ENCODE results near the gene DBH. TPM values are rescaled to one million over a fixed set of nuclear protein-coding genes. Genes with fewer than 3 reads are reported as not detected.

Gene DBH
- total RNA-seq, 1 experiment from 2014 or later: not detected

DNA sequence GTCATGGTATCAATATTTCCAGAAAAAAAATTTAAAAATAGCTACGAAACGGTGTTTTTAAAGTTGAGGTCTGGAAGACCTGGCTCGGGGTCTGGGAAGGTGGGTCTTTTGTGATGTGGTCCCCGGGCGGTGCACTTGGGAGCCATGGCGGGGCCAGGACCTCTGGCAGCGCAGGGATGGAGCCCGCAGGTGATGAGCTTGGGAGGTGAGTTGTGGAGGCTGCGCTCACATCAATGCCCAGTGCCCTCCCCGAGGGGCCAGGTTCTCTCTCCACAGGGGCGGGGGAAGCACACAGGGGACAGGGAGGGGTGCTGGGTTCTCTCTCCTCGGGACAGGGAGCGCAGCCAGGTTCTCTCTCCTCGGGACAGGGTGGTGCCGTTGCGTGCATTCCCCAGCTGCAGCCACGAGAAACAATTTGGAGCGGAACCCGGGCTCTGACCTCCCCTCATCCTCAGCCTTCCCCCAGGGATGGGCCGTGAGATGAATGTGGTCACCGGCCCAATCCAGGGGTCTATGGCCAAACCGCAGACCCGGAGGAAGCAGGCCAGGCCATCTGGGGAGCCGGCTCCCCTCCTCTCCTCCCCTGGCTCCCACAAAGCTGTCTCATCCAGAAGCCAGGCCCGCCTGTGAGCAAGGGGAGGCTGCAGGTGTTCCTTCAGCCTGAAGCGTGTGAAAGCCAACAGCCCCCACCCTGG lies 25.8 kb downstream of the DBH start:
- Histone ChIP-seq H3K79me2 (ENCODE audit: insufficient read depth, low read length) (no peaks in the 10 kb centered on the region), H3K9me2 (ENCODE audit: insufficient read depth) (no peaks in the 10 kb centered on the region), H3K27ac (ENCODE audit: low read depth, low read length) (no peak overlapping the region), H3K9me3 (ENCODE audit: control insufficient read depth in 1 of 2, insufficient read depth in 1 of 2, low read depth in 1 of 2, low read length in 2 of 2) (no peaks in the 10 kb centered on the region), H3K27me3 (ENCODE audit: insufficient read depth, low read length) (no peaks in the 10 kb centered on the region), H2AFZ (ENCODE audit: low read depth, low read length, poor library complexity, severe bottlenecking) (no peak overlapping the region), H3K4me1 (ENCODE audit: control insufficient read depth in 1 of 2, insufficient read depth in 2 of 2, low read length in 2 of 2) (peaks cover 17 to 20% of the 10 kb centered on the region in 2 experiments), H3K4me3 (replicated peaks in 1 of 2; ENCODE audit: low read depth in 1 of 2, low read length in 2 of 2) (no peak overlapping the region), H3K4me2 (ENCODE audit: low read length) (no peak overlapping the region), H3K36me3 (ENCODE audit: control insufficient read depth in 1 of 2, insufficient read depth in 2 of 2, low read length in 2 of 2) (no peaks in the 10 kb centered on the region), H3K9ac (ENCODE audit: low read length) (no peak overlapping the region), H4K20me1 (ENCODE audit: insufficient read depth) (no peaks in the 10 kb centered on the region)
- DNase-seq (ENCODE audit: low read depth, low spot score) (no peak), ATAC-seq (no peak)
- ChIA-PET RAD21 (ENCODE audit: low non-redundant PET in 1 of 2, low total read pairs in 2 of 2, uncharacterized antibody in 2 of 2, unreplicated experiment in 2 of 2) (no interaction called here), POLR2A (no interaction called here), CTCF (no interaction called here)
- no TSS peak for BruUV-seq (replicated peaks)
- TF ChIP-seq YY1 (IDR thresholded peaks at IDR 0.05; ENCODE audit: extremely low read depth, insufficient replicate concordance, low read depth, low read length): no peak
- TF ChIP-seq, protein P1, sequence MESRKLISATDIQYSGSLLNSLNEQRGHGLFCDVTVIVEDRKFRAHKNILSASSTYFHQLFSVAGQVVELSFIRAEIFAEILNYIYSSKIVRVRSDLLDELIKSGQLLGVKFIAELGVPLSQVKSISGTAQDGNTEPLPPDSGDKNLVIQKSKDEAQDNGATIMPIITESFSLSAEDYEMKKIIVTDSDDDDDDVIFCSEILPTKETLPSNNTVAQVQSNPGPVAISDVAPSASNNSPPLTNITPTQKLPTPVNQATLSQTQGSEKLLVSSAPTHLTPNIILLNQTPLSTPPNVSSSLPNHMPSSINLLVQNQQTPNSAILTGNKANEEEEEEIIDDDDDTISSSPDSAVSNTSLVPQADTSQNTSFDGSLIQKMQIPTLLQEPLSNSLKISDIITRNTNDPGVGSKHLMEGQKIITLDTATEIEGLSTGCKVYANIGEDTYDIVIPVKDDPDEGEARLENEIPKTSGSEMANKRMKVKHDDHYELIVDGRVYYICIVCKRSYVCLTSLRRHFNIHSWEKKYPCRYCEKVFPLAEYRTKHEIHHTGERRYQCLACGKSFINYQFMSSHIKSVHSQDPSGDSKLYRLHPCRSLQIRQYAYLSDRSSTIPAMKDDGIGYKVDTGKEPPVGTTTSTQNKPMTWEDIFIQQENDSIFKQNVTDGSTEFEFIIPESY (IDR thresholded peaks at IDR 0.05; ENCODE audit: extremely low read depth, insufficient replicate concordance, low read length): no peak
- no peak for TF ChIP-seq CEBPB (IDR thresholded peaks at IDR 0.05; ENCODE audit: low read depth)
- TF ChIP-seq SIN3A (IDR thresholded peaks at IDR 0.05; ENCODE audit: low read depth): no peak
- no peak for TF ChIP-seq POLR2A (IDR thresholded peaks at IDR 0.05; ENCODE audit: borderline replicate concordance, extremely low read depth, insufficient read depth, insufficient read length)
- no peak for TF ChIP-seq ZNF274 (IDR thresholded peaks at IDR 0.05; ENCODE audit: low read depth, low read length)
- no peak for TF ChIP-seq SRF (IDR thresholded peaks at IDR 0.05; ENCODE audit: low read depth)
- TF ChIP-seq EGR1 (IDR thresholded peaks at IDR 0.05; ENCODE audit: low read depth): no peak
- no peak for TF ChIP-seq ZFX (IDR thresholded peaks at IDR 0.05)
- TF ChIP-seq CBX3 (IDR thresholded peaks at IDR 0.05; ENCODE audit: low read depth): no peak
- TF ChIP-seq JUND (IDR thresholded peaks at IDR 0.05): no peak
- TF ChIP-seq, protein P2, sequence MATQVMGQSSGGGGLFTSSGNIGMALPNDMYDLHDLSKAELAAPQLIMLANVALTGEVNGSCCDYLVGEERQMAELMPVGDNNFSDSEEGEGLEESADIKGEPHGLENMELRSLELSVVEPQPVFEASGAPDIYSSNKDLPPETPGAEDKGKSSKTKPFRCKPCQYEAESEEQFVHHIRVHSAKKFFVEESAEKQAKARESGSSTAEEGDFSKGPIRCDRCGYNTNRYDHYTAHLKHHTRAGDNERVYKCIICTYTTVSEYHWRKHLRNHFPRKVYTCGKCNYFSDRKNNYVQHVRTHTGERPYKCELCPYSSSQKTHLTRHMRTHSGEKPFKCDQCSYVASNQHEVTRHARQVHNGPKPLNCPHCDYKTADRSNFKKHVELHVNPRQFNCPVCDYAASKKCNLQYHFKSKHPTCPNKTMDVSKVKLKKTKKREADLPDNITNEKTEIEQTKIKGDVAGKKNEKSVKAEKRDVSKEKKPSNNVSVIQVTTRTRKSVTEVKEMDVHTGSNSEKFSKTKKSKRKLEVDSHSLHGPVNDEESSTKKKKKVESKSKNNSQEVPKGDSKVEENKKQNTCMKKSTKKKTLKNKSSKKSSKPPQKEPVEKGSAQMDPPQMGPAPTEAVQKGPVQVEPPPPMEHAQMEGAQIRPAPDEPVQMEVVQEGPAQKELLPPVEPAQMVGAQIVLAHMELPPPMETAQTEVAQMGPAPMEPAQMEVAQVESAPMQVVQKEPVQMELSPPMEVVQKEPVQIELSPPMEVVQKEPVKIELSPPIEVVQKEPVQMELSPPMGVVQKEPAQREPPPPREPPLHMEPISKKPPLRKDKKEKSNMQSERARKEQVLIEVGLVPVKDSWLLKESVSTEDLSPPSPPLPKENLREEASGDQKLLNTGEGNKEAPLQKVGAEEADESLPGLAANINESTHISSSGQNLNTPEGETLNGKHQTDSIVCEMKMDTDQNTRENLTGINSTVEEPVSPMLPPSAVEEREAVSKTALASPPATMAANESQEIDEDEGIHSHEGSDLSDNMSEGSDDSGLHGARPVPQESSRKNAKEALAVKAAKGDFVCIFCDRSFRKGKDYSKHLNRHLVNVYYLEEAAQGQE (IDR thresholded peaks at IDR 0.05; ENCODE audit: low read depth): no peak
- no peak for TF ChIP-seq TCF7L2 (IDR thresholded peaks at IDR 0.05; ENCODE audit: borderline replicate concordance, extremely low read depth, insufficient read depth, insufficient read length)
- no peak for TF ChIP-seq POLR2AphosphoS5 (IDR thresholded peaks at IDR 0.05; ENCODE audit: low read depth, low read length)
- no peak for TF ChIP-seq EZH2phosphoT487 (IDR thresholded peaks at IDR 0.05; ENCODE audit: borderline replicate concordance)
- intact Hi-C loops (cut with micrococcal nuclease): no loop called here
